A673 (cell line): Measurements from ENCODE around the gene LRFN4. TPM values are rescaled to one million over a fixed set of nuclear protein-coding genes. Genes with fewer than 3 reads are reported as not detected.

Experiments used
- BruUV-seq: library from RNA; stranded (reverse); fragments of 400-500 nt; replicated peaks from 2 replicates; lab custom pipeline; 2021; lab: Mats Ljungman, UMichigan
- CTCF ChIA-PET: fragments of 300-600 bp; sonication (Branson Sonifier 250); formaldehyde crosslinking; loops from one replicate; lab custom pipeline; 2022; ENCODE audit warnings: antibody characterized with exemption; lab: Charles Lee
- POLR2A ChIA-PET: fragments of 300-600 bp; sonication (Branson Sonifier 250); formaldehyde crosslinking; loops from one replicate; lab custom pipeline; 2022; ENCODE audit warnings: antibody characterized with exemption; ENCODE audit not compliant: low non-redundant PET; lab: Charles Lee
- DNase-seq: peaks from one replicate; pipeline ENCODE4 v3.0.0-alpha.2; 2015; ENCODE audit warnings: low spot score
- H3K27ac ChIP-seq: fragments of 200-600 bp; sonication (generic); 2 replicates; pipeline ENCODE4 v1.5.1; 2016; ENCODE audit warnings: mixed run types, low read depth, mild to moderate bottlenecking, mixed read lengths, antibody characterized with exemption, low read length; ENCODE audit not compliant: poor library complexity, severe bottlenecking
- H3K27me3 ChIP-seq: fragments of 200-600 bp; sonication (generic); replicated peaks from 2 replicates; pipeline ENCODE4 v1.6.1; 2017; ENCODE audit warnings: mixed run types, low read depth, mild to moderate bottlenecking, mixed read lengths, antibody characterized with exemption, low read length; ENCODE audit not compliant: insufficient read depth, poor library complexity
- H3K36me3 ChIP-seq: fragments of 200-600 bp; sonication (generic); 2 replicates; pipeline ENCODE4 v1.6.1; 2016; ENCODE audit warnings: mixed run types, mild to moderate bottlenecking, mixed read lengths, antibody characterized with exemption, low read length; ENCODE audit not compliant: insufficient read depth, poor library complexity, severe bottlenecking
- H3K4me1 ChIP-seq: fragments of 200-600 bp; sonication (generic); 2 replicates; pipeline ENCODE4 v1.6.1; 2017; ENCODE audit warnings: mixed run types, mild to moderate bottlenecking, mixed read lengths, antibody characterized with exemption, low read length; ENCODE audit not compliant: insufficient read depth, poor library complexity, severe bottlenecking
- H3K4me3 ChIP-seq: fragments of 200-600 bp; sonication (generic); 2 replicates; pipeline ENCODE4 v1.5.1; 2016; ENCODE audit warnings: low read depth, mixed run types, mild to moderate bottlenecking, mixed read lengths, low read length; ENCODE audit not compliant: poor library complexity, severe bottlenecking
- H3K9me3 ChIP-seq: fragments of 200-600 bp; sonication (generic); 2 replicates; pipeline ENCODE4 v1.6.1; 2016; ENCODE audit warnings: mixed run types, low read depth, mild to moderate bottlenecking, mixed read lengths, antibody characterized with exemption, low read length; ENCODE audit not compliant: poor library complexity, severe bottlenecking
- CTCF ChIP-seq: fragments of 300-800, 200-600 bp; sonication (generic); conservative IDR thresholded peaks from 2 replicates; pipeline ENCODE4 v1.5.1; 2017; ENCODE audit warnings: low read depth, mild to moderate bottlenecking, antibody characterized with exemption, low read length, moderate library complexity, mixed read lengths
- EZH2 ChIP-seq: fragments of 200-600 bp; sonication (generic); IDR thresholded peaks from 2 replicates; pipeline ENCODE4 v1.6.1; 2017; ENCODE audit warnings: borderline replicate concordance, low read depth, mild to moderate bottlenecking, mixed read lengths, antibody characterized with exemption, low read length; ENCODE audit not compliant: poor library complexity, severe bottlenecking
- intact Hi-C: fragments of 100-400 bp; cut with micrococcal nuclease; formaldehyde crosslinking; loops from one replicate; pipeline ENCODE4 v1.10.0; 2022; ENCODE audit not compliant: unreplicated experiment
- total RNA-seq: library from RNA; stranded (reverse); gene quantifications from 2 replicates; pipeline ENCODE4 v1.2.3, GENCODE V29; 2021

LRFN4 gene
- total RNA-seq, 1 experiment from 2014 or later: 57.2 TPM

- Histone ChIP-seq H3K9me3 (no peaks in the 10 kb centered on the region), H3K27ac (no peak overlapping the region), H3K27me3 (no peaks in the 10 kb centered on the region), H3K36me3 (peaks cover 11% of the 10 kb centered on the region), H3K4me1 (peaks cover 10% of the 10 kb centered on the region), H3K4me3 (no peak overlapping the region)
- intact Hi-C loops: no loop called here
- TF ChIP-seq EZH2: no peak
- no peak for TF ChIP-seq CTCF
- POLR2A ChIA-PET: no interaction called here
- DNase-seq: no peak
- BruUV-seq: no TSS peak
- CTCF ChIA-PET: no interaction called here
These were observed 4.3 kb downstream of the LRFN4 start for GRCh38 chr11:66861038-66861773.

- DNase-seq: no peak
- CTCF ChIA-PET: no interaction called here
- peaks cover 11% of the 10 kb centered on the region for H3K36me3 ChIP-seq
- TF ChIP-seq CTCF (no peak), EZH2 (no peak)
- H3K27ac ChIP-seq: no peak overlapping the region
- no peaks in the 10 kb centered on the region for H3K9me3 ChIP-seq
- no TSS peak for BruUV-seq
- H3K27me3 ChIP-seq: no peaks in the 10 kb centered on the region
- POLR2A ChIA-PET: no interaction called here
- H3K4me3 ChIP-seq: no peak overlapping the region
- intact Hi-C loops: no loop called here
- peaks cover 10% of the 10 kb centered on the region for H3K4me1 ChIP-seq
These were observed 5.1 kb downstream of the LRFN4 start for GRCh38 chr11:66861774-66862558.

- no peak for TF ChIP-seq EZH2
- TF ChIP-seq CTCF: no peak
- CTCF ChIA-PET: no interaction called here
- Histone ChIP-seq H3K27ac (no peak overlapping the region), H3K27me3 (no peaks in the 10 kb centered on the region), H3K4me1 (peaks cover 6% of the 10 kb centered on the region), H3K9me3 (no peaks in the 10 kb centered on the region), H3K4me3 (no peak overlapping the region), H3K36me3 (peaks cover 11% of the 10 kb centered on the region)
- DNase-seq: no peak
- intact Hi-C loops: no loop called here
- BruUV-seq: no TSS peak
- POLR2A ChIA-PET: no interaction called here
These were observed 5.7 kb downstream of the LRFN4 start for GRCh38 chr11:66862559-66863037.
